ENCODE results near the gene DNAH9. TPM values are rescaled to one million over a fixed set of nuclear protein-coding genes. Genes with fewer than 3 reads are reported as not detected.

DNAH9 gene
- polyA plus RNA-seq, 1 experiment, result not detected

DNA sequence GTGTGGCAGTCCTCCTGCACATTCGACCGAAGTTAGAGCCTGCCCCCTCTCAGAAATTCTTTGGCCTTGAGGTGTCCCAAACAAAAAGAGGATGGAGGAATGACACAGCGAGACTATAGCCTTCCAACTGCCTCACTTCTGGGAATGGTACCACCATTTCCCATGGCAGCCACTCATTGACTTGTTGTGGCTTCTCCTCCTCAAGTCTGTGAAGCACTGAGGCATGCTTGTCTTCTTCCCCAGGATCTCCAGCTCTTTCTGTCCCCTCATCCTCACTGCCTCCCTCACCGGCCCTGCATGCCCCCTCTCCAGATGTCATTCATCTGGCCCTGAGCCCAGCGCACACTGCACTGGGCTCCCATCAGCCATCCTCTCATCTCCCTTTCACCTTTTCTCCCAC is 43.7 kb upstream of the DNAH9 start:
- CTCF ChIA-PET, result no interaction called here
- peaks cover 57% of the 10 kb centered on the region for H3K9me3 ChIP-seq (ENCODE audit: control insufficient read depth, insufficient read depth, low read length)
- no peak for TF ChIP-seq CTCF (IDR thresholded peaks at IDR 0.05; ENCODE audit: low read depth, low read length)
- POLR2A ChIA-PET, result no interaction called here
- no peak overlapping the region for H3K4me3 ChIP-seq (ENCODE audit: low read depth, low read length)
- no peak for DNase-seq (ENCODE audit: low read depth, low spot score)
- H3K27me3 ChIP-seq (ENCODE audit: control insufficient read depth, insufficient read depth, low read length), result no peaks in the 10 kb centered on the region
- no peak overlapping the region for H3K27ac ChIP-seq (ENCODE audit: low read depth, low read length)

DNA sequence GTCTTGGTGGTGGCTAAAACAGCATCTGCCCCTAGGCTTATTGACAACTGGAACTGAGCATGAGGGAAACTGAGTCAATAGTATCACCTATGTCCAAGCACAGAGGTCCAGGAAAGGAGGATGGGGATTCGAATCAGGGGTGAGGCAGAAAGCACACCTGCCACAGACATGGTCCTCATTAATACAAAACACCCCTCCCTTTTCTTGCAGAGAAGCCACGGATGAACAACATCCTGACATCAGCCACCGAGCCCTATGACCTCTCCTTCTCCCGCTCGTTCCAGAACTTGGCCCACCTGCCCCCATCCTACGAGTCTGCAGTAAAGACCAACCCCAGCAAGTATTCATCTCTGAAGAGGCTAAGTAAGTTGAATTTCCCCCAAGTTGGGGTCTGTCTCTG is 42.7 kb upstream of the DNAH9 start:
- Histone ChIP-seq H3K4me3 (ENCODE audit: low read depth, low read length) (no peak overlapping the region), H3K9me3 (ENCODE audit: control insufficient read depth, insufficient read depth, low read length) (peaks cover 67% of the 10 kb centered on the region), H3K27ac (ENCODE audit: low read depth, low read length) (no peak overlapping the region), H3K27me3 (ENCODE audit: control insufficient read depth, insufficient read depth, low read length) (no peaks in the 10 kb centered on the region)
- TF ChIP-seq CTCF (IDR thresholded peaks at IDR 0.05; ENCODE audit: low read depth, low read length), result no peak
- no peak for DNase-seq (ENCODE audit: low read depth, low spot score)
- POLR2A ChIA-PET, result no interaction called here
- CTCF ChIA-PET, result no interaction called here

DNA sequence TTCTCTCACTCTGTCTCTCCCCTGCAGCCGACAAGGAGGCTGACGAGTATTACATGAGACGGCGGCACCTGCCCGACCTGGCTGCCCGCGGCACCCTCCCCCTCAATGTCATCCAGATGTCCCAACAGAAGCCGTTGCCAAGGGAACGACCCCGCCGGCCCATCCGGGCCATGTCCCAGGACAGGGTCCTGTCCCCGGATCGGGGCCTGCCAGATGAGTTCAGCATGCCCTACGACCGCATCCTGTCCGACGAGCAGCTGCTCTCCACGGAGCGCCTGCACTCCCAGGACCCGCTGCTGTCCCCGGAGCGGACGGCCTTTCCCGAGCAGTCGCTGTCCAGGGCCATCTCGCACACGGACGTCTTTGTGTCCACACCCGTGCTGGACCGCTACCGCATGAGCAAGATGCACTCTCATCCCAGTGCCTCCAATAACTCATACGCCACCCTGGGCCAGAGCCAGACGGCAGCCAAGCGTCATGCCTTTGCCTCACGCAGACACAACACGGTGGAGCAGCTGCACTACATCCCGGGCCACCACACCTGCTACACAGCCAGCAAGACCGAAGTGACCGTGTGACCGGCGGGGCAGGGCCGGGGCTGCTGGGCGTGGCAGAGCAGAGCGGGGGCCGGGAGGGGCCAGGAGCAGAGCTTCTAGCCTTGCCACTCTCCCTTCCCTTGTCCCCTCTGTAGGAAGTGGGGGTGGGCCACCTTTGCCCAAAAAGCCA is 40.4 kb upstream of the DNAH9 start:
- no peaks in the 10 kb centered on the region for H3K27me3 ChIP-seq (ENCODE audit: control insufficient read depth, insufficient read depth, low read length)
- ChIA-PET CTCF (no interaction called here), POLR2A (no interaction called here)

GRCh38 chr17:11558681-11559234 is 39.5 kb upstream of the DNAH9 start:
- peaks cover 82% of the 10 kb centered on the region for H3K9me3 ChIP-seq (ENCODE audit: control insufficient read depth, insufficient read depth, low read length)
- CTCF ChIA-PET, result no interaction called here

More for the DNA sequence above, 40.4 kb upstream of the DNAH9 start:
- Histone ChIP-seq H3K27ac (ENCODE audit: low read depth, low read length) (no peak overlapping the region), H3K9me3 (ENCODE audit: control insufficient read depth, insufficient read depth, low read length) (peaks cover 80% of the 10 kb centered on the region), H3K4me3 (ENCODE audit: low read depth, low read length) (no peak overlapping the region)
- TF ChIP-seq CTCF (IDR thresholded peaks at IDR 0.05; ENCODE audit: low read depth, low read length), result no peak
- DNase-seq (ENCODE audit: low read depth, low spot score), result no peak

More at GRCh38 chr17:11558681-11559234, 39.5 kb upstream of the DNAH9 start:
- H3K27me3 ChIP-seq (ENCODE audit: control insufficient read depth, insufficient read depth, low read length), result no peaks in the 10 kb centered on the region
- DNase-seq (ENCODE audit: low read depth, low spot score), result no peak
- no peak overlapping the region for H3K27ac ChIP-seq (ENCODE audit: low read depth, low read length)
- POLR2A ChIA-PET, result no interaction called here
- no peak overlapping the region for H3K4me3 ChIP-seq (ENCODE audit: low read depth, low read length)
- TF ChIP-seq CTCF (IDR thresholded peaks at IDR 0.05; ENCODE audit: low read depth, low read length), result no peak
